GM20000 (cell line): Measurements from ENCODE around the gene CENPW.

Experiments
- DNase-seq: peaks from one replicate; pipeline ENCODE4 v3.0.0; 2012; ENCODE audit warnings: low spot score
- CTCF ChIP-seq: IDR thresholded peaks from 2 replicates; pipeline ENCODE4 v1.5.1; 2012; ENCODE audit warnings: mild to moderate bottlenecking, control low read depth; ENCODE audit errors: extremely low read depth, missing control alignments

Gene CENPW

GRCh38 chr6:126383203-126383602 lies 43.3 kb downstream of the CENPW start:
- no peak for TF ChIP-seq CTCF
- DNase-seq: no peak

GRCh38 chr6:126385536-126385935 lies 45.6 kb downstream of the CENPW start:
- DNase-seq: no peak
- no peak for TF ChIP-seq CTCF

- DNase-seq: no peak
- no peak for TF ChIP-seq CTCF
Observed at GRCh38 chr6:126388104-126388598, 48.2 kb downstream of the CENPW start.

- DNase-seq: no peak
- no peak for TF ChIP-seq CTCF
Observed at GRCh38 chr6:126396131-126396530, 56.2 kb downstream of the CENPW start.
